CD4-positive, CD25-positive, alpha-beta regulatory T cell (primary cell): Measurements from ENCODE around the gene PRR27. TPM values are rescaled to one million over a fixed set of nuclear protein-coding genes. Genes with fewer than 3 reads are reported as not detected.

ENCODE experiments used
- ATAC-seq, 2 donors: fragments of 150-1000 bp; cut with Tn5 transposase; one replicate each; pipeline ENCODE4 v1.10.0; 2021; ENCODE audit warnings: low read depth in 2 of 2, moderate number of reproducible peaks in 2 of 2, moderate library complexity in 1 of 2
- DNase-seq, 3 donors: peaks; one replicate each; pipeline versions ENCODE4 v3.0.0 to v3.0.0-alpha.2; 2012 to 2022; ENCODE audit warnings: mixed read lengths in 1 of 3
- H3K27ac ChIP-seq: one replicate; pipeline ENCODE4 v1.7.0; 2013; ENCODE audit warnings: mild to moderate bottlenecking, low read length; ENCODE audit not compliant: insufficient read depth, poor library complexity, severe bottlenecking
- H3K27me3 ChIP-seq: one replicate; pipeline ENCODE4 v1.7.0; 2013; ENCODE audit warnings: low read length; ENCODE audit not compliant: control insufficient read depth, insufficient read depth
- H3K36me3 ChIP-seq: one replicate; pipeline ENCODE4 v1.7.0; 2013; ENCODE audit warnings: mild to moderate bottlenecking, low read length, moderate library complexity; ENCODE audit not compliant: control insufficient read depth, insufficient read depth
- H3K4me1 ChIP-seq: 2 replicates; pipeline ENCODE4 v1.7.0; 2013; ENCODE audit warnings: mild to moderate bottlenecking, low read length; ENCODE audit not compliant: insufficient read depth, control insufficient read depth, poor library complexity, severe bottlenecking
- H3K4me3 ChIP-seq: one replicate; pipeline ENCODE4 v1.7.0; 2013; ENCODE audit warnings: low read depth, mild to moderate bottlenecking, low read length, moderate library complexity
- H3K9me3 ChIP-seq, 2 experiments: 1 replicate in 1 of 2; 2 replicates in 1 of 2; pipeline ENCODE4 v1.7.0; 2013; ENCODE audit warnings: low read length in 2 of 2, mild to moderate bottlenecking in 1 of 2, moderate library complexity in 1 of 2; ENCODE audit not compliant: control insufficient read depth in 2 of 2
- H3K27ac Mint-ChIP-seq, 3 donors: one replicate each; pipeline ENCODE4 v1.8.0; 2020 to 2022; ENCODE audit warnings: mild to moderate bottlenecking in 3 of 3, mixed read lengths in 3 of 3, moderate library complexity in 2 of 3
- H3K27me3 Mint-ChIP-seq: one replicate; pipeline ENCODE4 v1.8.0; 2022; ENCODE audit warnings: mild to moderate bottlenecking, mixed read lengths
- H3K36me3 Mint-ChIP-seq: one replicate; pipeline ENCODE4 v1.8.0; 2020; ENCODE audit warnings: mixed read lengths
- H3K4me1 Mint-ChIP-seq, 4 donors: one replicate each; pipeline ENCODE4 v1.8.0; 2020 to 2022; ENCODE audit warnings: mixed read lengths in 4 of 4, mild to moderate bottlenecking in 1 of 4
- H3K4me3 Mint-ChIP-seq, 4 donors: one replicate each; pipeline ENCODE4 v1.8.0; 2020 to 2022; ENCODE audit warnings: mild to moderate bottlenecking in 4 of 4, mixed read lengths in 4 of 4, moderate library complexity in 3 of 4
- H3K9me3 Mint-ChIP-seq, 7 donors: one replicate each; pipeline ENCODE4 v1.8.0; 2020 to 2022; ENCODE audit warnings: mixed read lengths in 7 of 7, mild to moderate bottlenecking in 3 of 7, moderate library complexity in 2 of 7
- polyA plus RNA-seq, 4 donors: library from polyadenylated mRNA; unstranded; fragments of 300-500 nt; fragmentation: Illumina TruSeq; gene quantifications; one replicate each; pipeline ENCODE4 v1.2.3, GENCODE V29; 2021
- total RNA-seq: library from RNA; stranded (reverse); gene quantifications from one replicate; pipeline ENCODE4 v1.2.3, GENCODE V29; 2022

PRR27 gene
- total and polyA plus RNA-seq, 5 donors from 2014 or later: not detected

DNA sequence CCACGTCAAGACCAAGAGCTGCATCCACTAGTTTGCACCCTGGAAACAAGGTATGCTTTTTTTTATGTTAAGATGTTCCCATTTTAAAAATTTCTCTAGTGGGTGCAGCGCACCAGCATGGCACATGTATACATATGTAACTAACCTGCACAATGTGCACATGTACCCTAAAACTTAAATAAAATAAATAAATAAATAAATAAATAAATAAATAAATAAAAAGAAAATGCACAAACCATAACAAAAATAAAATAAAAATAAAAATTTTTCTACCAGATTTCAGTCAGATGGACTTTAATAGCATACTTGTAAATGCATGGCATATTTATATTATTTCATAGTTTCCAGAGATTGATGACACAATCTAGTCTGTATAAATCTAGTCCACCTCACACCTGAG lies 1.9 kb upstream of the PRR27 start:
- no peak for DNase-seq
- ATAC-seq: no peak
- no peak overlapping the region for H3K27ac ChIP-seq
- H3K36me3 Mint-ChIP-seq: no peaks in the 10 kb centered on the region
- H3K27me3 Mint-ChIP-seq: no peaks in the 10 kb centered on the region
- H3K4me1 Mint-ChIP-seq: no peaks in the 10 kb centered on the region
- peaks cover 0 to 2% (median 0%) of the 10 kb centered on the region in 7 donors for H3K9me3 Mint-ChIP-seq
- H3K36me3 ChIP-seq: no peaks in the 10 kb centered on the region
- no peaks in the 10 kb centered on the region for H3K9me3 ChIP-seq
- no peak overlapping the region for H3K4me3 Mint-ChIP-seq
- H3K4me1 ChIP-seq: no peaks in the 10 kb centered on the region
- H3K27me3 ChIP-seq: no peaks in the 10 kb centered on the region
- H3K27ac Mint-ChIP-seq: no peak overlapping the region
- H3K4me3 ChIP-seq: no peak overlapping the region

DNA sequence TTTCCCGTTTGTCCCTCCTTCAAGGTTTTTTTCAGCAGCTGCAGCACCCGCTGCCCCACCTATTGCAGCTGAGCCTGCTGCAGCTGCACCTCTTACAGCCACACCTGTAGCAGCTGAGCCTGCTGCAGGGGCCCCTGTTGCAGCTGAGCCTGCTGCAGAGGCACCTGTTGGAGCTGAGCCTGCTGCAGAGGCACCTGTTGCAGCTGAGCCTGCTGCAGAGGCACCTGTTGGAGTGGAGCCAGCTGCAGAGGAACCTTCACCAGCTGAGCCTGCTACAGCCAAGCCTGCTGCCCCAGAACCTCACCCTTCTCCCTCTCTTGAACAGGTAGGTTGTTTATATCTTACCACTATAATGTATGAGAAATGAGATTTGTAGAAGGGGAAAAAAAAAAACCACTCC lies 4.5 kb downstream of the PRR27 start:
- H3K36me3 ChIP-seq: no peaks in the 10 kb centered on the region
- DNase-seq: no peak
- Mint-ChIP-seq H3K9me3 (peaks cover 0 to 2% (median 0%) of the 10 kb centered on the region in 7 donors), H3K27me3 (no peaks in the 10 kb centered on the region), H3K36me3 (no peaks in the 10 kb centered on the region), H3K4me1 (no peaks in the 10 kb centered on the region), H3K27ac (no peak overlapping the region), H3K4me3 (no peak overlapping the region)
- no peaks in the 10 kb centered on the region for H3K4me1 ChIP-seq
- H3K27ac ChIP-seq: no peak overlapping the region
- H3K4me3 ChIP-seq: no peak overlapping the region
- no peaks in the 10 kb centered on the region for H3K27me3 ChIP-seq
- no peak for ATAC-seq
- H3K9me3 ChIP-seq: no peaks in the 10 kb centered on the region

DNA sequence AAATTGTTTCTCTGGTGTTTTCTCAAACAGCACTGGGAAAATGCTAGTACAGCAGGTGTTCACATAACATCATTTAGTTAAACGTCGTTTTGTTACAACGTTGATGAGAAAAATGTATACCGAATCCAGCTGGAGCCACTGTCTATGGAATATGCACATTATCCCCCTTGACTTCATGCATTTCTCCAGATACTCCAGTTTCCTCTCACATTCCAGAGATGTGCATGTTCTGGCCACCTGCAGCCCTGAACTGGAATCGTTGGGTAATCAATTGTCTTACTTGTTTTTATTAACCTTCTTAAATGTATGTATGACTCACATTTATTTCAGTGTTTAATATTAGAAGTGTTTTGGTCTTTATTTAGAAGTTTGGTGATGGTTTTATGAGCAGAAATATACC lies 23.1 kb downstream of the PRR27 start:
- Histone ChIP-seq H3K36me3 (no peaks in the 10 kb centered on the region), H3K9me3 (no peaks in the 10 kb centered on the region), H3K4me1 (no peaks in the 10 kb centered on the region), H3K27me3 (no peaks in the 10 kb centered on the region), H3K4me3 (no peak overlapping the region), H3K27ac (no peak overlapping the region)
- no peak for DNase-seq
- Mint-ChIP-seq H3K9me3 (peaks cover 0 to 5% (median 1%) of the 10 kb centered on the region in 7 donors), H3K4me1 (no peaks in the 10 kb centered on the region), H3K4me3 (no peak overlapping the region), H3K27me3 (no peaks in the 10 kb centered on the region), H3K27ac (no peak overlapping the region), H3K36me3 (no peaks in the 10 kb centered on the region)
- ATAC-seq: no peak

DNA sequence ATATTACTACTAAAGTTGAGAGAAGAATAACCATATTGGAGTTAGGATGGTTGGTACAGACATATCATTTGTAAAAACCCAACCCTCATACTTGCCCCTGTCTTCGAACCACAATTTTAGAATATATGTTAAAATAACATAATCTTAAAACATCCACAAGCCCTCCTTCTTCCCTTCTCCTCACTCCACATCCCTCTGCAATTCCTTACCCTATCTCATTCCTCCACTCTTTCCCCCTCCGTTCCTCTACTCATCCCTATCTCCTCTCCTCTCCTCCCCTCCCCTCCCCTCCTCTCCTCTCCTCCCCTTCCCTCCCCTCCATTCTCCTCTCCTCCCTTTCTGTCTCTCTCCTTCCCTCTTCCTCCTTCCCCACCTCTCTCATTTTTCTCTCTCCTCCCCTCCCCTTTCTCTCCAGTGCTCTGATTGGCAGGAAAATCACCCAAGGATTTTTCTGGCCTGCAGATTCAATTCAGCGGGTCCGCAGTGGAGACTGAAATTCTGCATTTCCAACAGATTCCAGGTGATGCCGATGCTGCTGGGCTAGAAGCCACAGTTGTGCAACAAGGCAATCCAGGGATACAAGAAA lies 24.1 kb downstream of the PRR27 start:
- Mint-ChIP-seq H3K27ac (no peak overlapping the region), H3K4me1 (no peaks in the 10 kb centered on the region), H3K4me3 (no peak overlapping the region), H3K36me3 (no peaks in the 10 kb centered on the region), H3K9me3 (peaks cover 0 to 5% (median 1%) of the 10 kb centered on the region in 7 donors), H3K27me3 (no peaks in the 10 kb centered on the region)
- ATAC-seq (no peak), DNase-seq (no peak)
- Histone ChIP-seq H3K4me3 (no peak overlapping the region), H3K27me3 (no peaks in the 10 kb centered on the region), H3K27ac (no peak overlapping the region), H3K9me3 (no peaks in the 10 kb centered on the region), H3K4me1 (no peaks in the 10 kb centered on the region), H3K36me3 (no peaks in the 10 kb centered on the region)

DNA sequence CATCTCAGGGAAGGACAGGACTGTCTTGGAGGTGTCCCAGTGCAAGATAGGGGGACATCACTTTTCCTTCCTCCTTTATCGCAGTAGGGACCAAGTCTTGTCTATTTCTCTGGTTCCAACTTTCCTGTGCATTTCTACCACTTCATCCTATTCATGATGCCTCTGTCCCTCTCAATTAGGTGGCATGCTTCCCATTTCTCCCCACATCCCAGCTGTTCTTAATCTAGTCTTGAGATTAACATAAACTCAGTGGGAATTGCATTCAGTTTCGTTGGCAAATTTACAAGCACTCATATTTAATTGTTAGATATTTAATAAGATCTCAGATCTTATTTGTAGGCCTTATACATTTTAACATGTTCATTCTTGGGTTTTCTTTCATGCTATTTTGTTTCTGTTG lies 25.8 kb downstream of the PRR27 start:
- no peaks in the 10 kb centered on the region for H3K9me3 ChIP-seq
- Mint-ChIP-seq H3K36me3 (no peaks in the 10 kb centered on the region), H3K4me1 (no peaks in the 10 kb centered on the region), H3K4me3 (no peak overlapping the region), H3K27me3 (no peaks in the 10 kb centered on the region), H3K9me3 (peaks cover 0 to 3% (median 0%) of the 10 kb centered on the region in 7 donors), H3K27ac (no peak overlapping the region)
- DNase-seq: no peak
- ATAC-seq: no peak
- no peaks in the 10 kb centered on the region for H3K4me1 ChIP-seq
- H3K27ac ChIP-seq: no peak overlapping the region
- H3K4me3 ChIP-seq: no peak overlapping the region
- no peaks in the 10 kb centered on the region for H3K27me3 ChIP-seq
- no peaks in the 10 kb centered on the region for H3K36me3 ChIP-seq

DNA sequence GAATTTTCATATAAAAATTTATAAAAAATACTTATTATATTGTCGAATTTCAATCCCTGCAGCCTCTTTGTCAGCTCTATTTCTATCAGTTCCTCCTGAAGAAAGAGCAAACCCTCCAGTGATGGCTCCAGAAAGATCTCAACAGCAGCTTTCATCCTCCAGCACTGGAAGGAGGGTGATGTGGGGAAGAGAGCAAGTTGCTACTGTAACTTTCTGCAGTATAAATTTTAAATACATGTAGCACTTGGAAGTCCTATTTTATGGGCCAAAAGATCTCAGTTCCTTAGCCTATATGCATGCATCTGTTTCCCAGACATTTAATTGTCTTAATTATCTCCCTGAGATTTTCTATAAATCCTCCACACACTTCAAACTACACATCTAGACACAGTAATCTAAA lies 27.8 kb downstream of the PRR27 start:
- no peaks in the 10 kb centered on the region for H3K9me3 ChIP-seq
- ATAC-seq (no peak), DNase-seq (no peak)
- no peak overlapping the region for H3K27ac Mint-ChIP-seq
- H3K9me3 Mint-ChIP-seq: peaks cover 0 to 3% (median 0%) of the 10 kb centered on the region in 7 donors
- no peaks in the 10 kb centered on the region for H3K27me3 ChIP-seq
- no peaks in the 10 kb centered on the region for H3K4me1 Mint-ChIP-seq
- no peaks in the 10 kb centered on the region for H3K36me3 ChIP-seq
- H3K4me3 ChIP-seq: no peak overlapping the region
- no peaks in the 10 kb centered on the region for H3K36me3 Mint-ChIP-seq
- no peak overlapping the region for H3K27ac ChIP-seq
- no peaks in the 10 kb centered on the region for H3K4me1 ChIP-seq
- no peaks in the 10 kb centered on the region for H3K27me3 Mint-ChIP-seq
- no peak overlapping the region for H3K4me3 Mint-ChIP-seq

DNA sequence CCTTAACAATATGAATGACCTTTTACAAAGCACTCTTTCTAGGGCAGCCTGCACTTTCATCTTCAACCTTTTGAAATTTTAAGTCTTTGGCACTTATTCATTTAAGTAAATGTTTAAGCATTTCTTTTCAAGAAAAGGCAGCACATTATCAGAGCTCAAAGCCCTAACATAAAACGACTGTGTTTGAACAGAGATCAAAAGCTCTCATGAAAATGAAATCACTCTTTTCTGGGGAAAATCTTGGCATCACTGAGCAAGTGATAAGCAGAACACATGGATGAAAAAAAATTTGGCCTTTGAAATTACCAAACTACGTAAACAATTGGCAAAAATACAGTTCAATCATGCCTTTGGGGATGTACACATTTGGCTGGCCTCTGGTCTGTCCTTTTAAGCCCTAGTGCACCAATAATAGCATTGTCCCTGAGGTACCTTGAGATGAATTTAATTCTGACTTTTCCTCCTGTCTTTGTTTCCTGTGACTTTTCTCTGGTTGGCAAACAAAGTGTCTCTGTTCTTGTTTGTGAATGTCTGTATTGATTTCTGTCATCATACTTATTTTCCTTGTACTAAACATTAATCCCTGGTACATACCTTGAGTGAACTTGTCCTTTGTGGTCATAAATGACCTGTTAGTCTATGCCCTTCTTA lies 28.6 kb downstream of the PRR27 start:
- peaks cover 0 to 3% (median 0%) of the 10 kb centered on the region in 7 donors for H3K9me3 Mint-ChIP-seq
- no peak for ATAC-seq

More for the DNA sequence above, 28.6 kb downstream of the PRR27 start:
- no peaks in the 10 kb centered on the region for H3K27me3 Mint-ChIP-seq
- no peak overlapping the region for H3K27ac Mint-ChIP-seq
- no peak overlapping the region for H3K4me3 ChIP-seq
- H3K27ac ChIP-seq: no peak overlapping the region
- no peak overlapping the region for H3K4me3 Mint-ChIP-seq
- no peaks in the 10 kb centered on the region for H3K36me3 ChIP-seq
- no peaks in the 10 kb centered on the region for H3K36me3 Mint-ChIP-seq
- H3K27me3 ChIP-seq: no peaks in the 10 kb centered on the region
- no peaks in the 10 kb centered on the region for H3K4me1 Mint-ChIP-seq
- no peak for DNase-seq
- H3K4me1 ChIP-seq: no peaks in the 10 kb centered on the region
- no peaks in the 10 kb centered on the region for H3K9me3 ChIP-seq
